ENCODE data around the gene SCAMP2.
A peak's percentile ranks its signal among the peaks of the same experiment; 100 is the strongest.
"Not testable (repeated sequence)": the region's sequence is repeated elsewhere in the genome, so short reads cannot be mapped to it uniquely, and the experiment has no call there.

SCAMP2 gene, protein sequence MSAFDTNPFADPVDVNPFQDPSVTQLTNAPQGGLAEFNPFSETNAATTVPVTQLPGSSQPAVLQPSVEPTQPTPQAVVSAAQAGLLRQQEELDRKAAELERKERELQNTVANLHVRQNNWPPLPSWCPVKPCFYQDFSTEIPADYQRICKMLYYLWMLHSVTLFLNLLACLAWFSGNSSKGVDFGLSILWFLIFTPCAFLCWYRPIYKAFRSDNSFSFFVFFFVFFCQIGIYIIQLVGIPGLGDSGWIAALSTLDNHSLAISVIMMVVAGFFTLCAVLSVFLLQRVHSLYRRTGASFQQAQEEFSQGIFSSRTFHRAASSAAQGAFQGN

GRCh38 chr15:74873036-74873755 is at the start of gene SCAMP2:
SCAMP2 (minus strand) TSS chr15:74873365; CDS start chr15:74873255, 110 bp downstream.
- DNase-seq (ENCODE audit: extremely low read depth in 1 of 2, low read depth in 1 of 2), result peak; percentile 79 to 91

DNA sequence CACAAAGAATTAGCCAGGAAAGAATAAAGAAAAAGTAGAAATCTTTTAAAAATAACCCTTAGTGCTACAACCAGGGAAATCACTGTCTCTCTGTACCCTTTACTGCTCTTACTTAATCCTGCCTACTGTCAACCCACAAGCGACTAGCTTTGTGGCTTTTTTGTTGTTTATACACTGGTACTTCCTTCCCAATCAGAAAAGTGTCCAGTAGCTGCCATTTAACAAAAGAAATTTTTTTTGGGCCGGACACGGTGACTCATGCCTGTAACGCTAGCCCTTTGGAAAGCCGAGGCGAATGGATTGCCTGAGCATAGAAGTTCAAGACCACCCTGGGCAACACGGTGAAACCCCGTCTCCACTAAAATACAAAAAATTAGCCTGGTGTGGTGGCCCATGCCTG is 47.3 kb upstream of the SCAMP2 start:
- DNase-seq (ENCODE audit: extremely low read depth in 1 of 2, low read depth in 1 of 2), result no peak

DNA sequence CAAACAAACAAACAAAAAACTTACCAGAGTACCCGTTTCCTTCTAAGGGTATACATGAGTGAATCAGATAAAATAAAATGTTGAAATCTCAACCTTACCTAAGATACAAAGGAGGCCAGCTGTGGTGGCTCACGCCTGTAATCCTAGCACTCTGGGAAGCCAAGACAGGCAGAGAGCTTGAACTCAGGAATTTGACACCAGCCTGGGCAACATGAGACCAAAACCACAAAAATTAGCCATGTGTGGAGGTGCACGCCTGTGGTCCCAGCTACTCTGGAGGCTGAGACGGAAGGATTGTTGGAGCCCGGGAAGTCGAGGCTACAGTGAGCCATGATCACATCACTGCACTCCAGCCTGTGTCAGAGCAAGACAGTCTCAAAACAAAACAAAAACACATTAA is 44.5 kb upstream of the SCAMP2 start:
- DNase-seq (ENCODE audit: extremely low read depth in 1 of 2, low read depth in 1 of 2), result no peak

- not testable (repeated sequence) for DNase-seq (ENCODE audit: extremely low read depth in 1 of 2, low read depth in 1 of 2)
Measured at GRCh38 chr15:74913799-74914198, 40.6 kb upstream of the SCAMP2 start.

DNA sequence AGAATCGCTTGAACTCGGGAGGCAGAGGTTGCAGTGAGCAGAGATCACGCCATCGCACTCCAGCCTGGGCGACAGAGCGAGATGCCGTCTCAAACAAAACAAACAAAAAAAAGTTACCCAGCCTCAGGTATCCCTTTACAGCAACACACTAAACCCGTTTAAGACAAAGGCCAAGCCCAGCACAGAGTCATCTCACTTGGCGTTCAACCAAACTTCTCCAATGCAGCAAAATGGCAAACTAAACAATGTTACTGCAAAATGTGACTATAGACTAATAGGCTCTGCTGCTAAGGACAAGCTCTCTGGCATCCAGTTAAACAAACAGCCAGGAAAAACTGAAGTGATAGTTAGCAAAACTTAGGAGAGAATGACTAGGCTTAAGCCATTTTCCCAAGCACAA is 39.9 kb upstream of the SCAMP2 start:
- no peak for DNase-seq (ENCODE audit: extremely low read depth in 1 of 2, low read depth in 1 of 2)

DNA sequence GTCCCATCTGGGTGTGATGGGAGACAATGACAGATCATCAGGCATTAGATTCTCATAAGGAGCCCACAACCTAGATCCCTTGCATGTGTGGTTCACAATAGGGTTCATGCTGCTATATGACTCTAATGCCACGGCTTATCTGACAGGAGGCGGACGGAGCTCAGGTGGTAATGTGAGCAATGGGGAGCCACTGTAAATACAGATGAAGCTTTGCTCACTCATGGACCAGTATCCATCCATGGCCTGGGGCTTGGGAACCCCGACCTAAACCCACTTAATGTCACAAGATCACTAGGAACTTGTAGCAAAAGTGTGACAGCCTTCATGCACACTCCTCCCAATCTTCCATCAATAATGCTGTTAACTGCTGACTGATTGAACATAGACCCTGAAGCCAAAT is 35.5 kb upstream of the SCAMP2 start:
- no peak for DNase-seq (ENCODE audit: extremely low read depth in 1 of 2, low read depth in 1 of 2)

- DNase-seq (ENCODE audit: extremely low read depth in 1 of 2, low read depth in 1 of 2), result no peak
Measured at GRCh38 chr15:74907163-74907870, 34.2 kb upstream of the SCAMP2 start.

- DNase-seq (ENCODE audit: extremely low read depth in 1 of 2, low read depth in 1 of 2), result peak; percentile 68 to 80
Measured at GRCh38 chr15:74906450-74907162, 33.4 kb upstream of the SCAMP2 start, which contains the start of gene FAM219B. FAM219B (minus strand) TSS chr15:74906851; CDS start chr15:74906800, 51 bp downstream.

DNA sequence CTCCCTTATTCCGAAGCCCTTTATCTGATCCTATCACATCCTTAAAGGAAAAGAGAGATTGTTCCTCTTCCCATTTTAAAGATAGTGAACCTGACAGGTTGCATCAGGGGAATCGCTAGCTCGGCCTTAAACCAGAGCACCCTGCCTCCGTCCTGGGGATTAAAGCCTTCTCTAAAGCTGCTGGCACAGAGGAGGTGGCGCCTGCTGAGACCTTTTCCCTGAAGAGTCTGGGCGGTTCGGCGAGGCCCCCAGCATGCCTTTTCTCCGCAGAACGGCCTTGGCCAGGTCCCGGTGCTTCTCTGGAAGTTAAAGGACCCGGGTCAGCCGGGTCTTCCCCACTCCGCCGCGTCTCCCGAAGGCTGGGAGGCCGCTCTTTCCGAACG is 32.9 kb upstream of the SCAMP2 start:
- DNase-seq (ENCODE audit: extremely low read depth in 1 of 2, low read depth in 1 of 2), result no peak

DNA sequence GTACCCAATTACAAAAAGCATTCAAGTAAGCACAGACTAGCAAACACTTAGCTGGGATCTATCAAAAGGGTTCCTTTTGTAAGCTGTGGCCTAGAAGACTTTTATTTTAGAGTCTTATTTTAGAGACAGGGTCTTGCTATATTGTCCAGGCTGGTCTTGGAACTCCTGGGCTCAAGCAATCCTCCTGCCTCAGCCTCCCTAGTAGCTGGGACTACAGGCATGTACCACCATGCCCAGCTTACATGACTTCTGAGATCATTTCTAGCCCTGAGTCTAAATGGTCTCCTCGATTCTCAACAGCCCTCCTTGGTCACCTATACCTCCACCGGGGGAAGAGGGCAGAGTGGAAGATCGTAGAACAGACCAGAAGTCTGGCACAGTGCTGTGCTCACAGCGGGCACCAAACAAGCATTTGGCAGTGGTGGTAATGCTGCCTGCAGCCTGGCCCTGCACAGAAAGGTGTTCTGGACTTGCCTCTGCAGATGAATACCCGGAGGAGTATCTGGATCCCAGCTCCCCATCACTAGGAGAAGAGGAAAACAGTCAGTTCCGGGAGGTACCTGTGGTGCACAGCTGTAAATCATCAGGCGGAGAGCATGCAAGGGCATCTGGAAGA is 31.1 kb upstream of the SCAMP2 start:
- DNase-seq (ENCODE audit: extremely low read depth in 1 of 2, low read depth in 1 of 2), result no peak

DNA sequence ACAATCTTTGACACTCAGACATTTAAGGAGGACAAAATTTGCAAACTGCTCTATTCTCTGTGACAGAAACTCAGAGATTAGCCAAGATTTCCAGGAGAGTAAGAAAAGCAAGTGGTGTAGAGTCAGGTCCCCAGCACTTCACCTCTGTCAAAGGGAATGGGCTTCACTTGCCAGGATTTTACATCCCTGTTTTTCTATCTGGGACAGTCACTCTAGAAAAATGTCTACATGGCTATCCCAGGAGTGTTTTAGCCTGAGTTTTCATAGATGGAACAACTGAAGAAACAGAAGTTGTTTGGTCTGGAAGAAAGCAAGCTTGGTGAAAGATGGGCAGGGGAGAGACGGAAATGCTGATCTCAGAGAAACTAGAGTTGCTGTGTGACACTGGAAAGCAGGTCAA is 30.5 kb upstream of the SCAMP2 start:
- no peak for DNase-seq (ENCODE audit: extremely low read depth in 1 of 2, low read depth in 1 of 2)

DNA sequence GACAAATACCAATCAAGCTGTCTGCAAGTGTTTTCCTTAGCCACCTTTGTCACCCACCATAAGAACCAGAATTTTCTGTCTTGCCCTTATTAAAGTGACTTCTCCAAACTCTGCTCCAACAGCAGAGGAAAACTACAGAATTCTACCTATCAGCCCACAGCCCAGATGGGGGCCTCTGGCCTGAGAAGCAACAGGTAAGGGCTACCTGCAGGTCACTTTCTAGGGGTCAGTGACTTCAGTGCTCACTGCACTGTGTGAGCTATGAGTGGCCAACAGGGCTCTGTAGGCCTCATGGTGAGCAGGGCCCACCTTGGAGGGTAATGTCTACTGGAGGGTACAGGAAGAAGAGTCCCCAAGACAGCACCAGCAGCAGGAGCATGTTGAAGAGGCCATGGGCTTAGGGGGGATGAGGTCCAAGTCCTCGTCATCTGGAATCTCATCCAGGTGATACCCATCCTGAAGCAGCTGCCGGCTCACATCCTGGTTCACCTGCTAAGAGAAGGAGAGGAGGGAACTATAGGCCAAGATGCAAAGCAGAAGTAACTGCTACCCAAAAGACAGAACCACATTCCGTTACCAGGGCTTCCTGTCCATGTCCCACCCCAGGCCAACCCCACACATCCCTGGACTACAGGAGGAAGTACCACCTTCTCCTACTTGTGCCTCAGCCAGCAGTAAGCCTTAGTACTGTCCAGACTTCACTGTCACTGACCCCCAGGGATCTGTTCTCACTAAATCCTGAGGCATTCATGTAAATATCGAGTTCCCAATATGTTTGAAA is 29.3 kb upstream of the SCAMP2 start:
- no peak for DNase-seq (ENCODE audit: extremely low read depth in 1 of 2, low read depth in 1 of 2)

DNA sequence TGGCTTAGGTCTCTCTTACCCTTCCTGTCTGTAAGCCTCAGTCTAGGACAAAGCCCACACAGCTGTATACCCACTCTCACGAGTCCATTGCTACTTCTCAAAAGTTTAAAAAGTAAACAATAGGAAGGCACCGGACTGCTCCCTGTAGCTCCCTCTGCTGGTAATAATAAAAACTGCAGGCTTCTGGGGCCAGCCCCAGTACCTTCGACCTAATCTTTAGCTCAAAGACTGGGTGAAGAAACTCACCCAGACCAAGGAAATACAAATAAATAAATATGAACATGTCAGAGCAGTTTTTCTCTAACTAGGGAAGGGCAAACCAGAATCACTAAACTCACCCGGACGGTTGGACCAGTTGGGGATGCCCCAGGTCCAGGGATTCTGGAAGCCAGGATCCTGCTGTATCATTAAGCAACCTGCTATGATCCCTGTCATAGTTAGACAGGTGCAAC is 28.5 kb upstream of the SCAMP2 start:
- peak in 1 of 2 donors; percentile 20 for DNase-seq (ENCODE audit: extremely low read depth in 1 of 2, low read depth in 1 of 2)

- DNase-seq (ENCODE audit: extremely low read depth in 1 of 2, low read depth in 1 of 2), result no peak
Measured at GRCh38 chr15:74897300-74897701, 24.1 kb upstream of the SCAMP2 start.

DNA sequence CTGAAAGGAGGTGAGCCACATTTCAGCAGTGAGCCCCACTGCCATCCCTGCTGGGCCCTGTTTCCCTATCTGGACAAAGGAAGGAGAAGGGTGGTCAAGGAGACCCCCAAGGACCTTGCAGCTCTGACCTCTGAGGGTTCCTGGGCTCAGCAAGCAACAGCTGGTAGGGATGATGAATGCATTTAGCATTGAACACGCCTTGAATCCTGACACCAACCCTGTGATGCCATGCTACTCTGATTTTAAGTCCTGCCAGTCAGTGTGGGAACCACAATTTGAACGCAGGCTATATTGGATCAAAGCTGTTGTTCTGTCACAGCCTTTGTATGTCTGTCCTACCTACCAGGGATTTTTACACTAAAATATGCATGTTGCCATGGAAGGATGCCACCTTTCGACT is 23.2 kb upstream of the SCAMP2 start:
- no peak for DNase-seq (ENCODE audit: extremely low read depth in 1 of 2, low read depth in 1 of 2)

- no peak for DNase-seq (ENCODE audit: extremely low read depth in 1 of 2, low read depth in 1 of 2)
Measured at GRCh38 chr15:74895830-74896229, 22.7 kb upstream of the SCAMP2 start.

- not testable (repeated sequence) for DNase-seq (ENCODE audit: extremely low read depth in 1 of 2, low read depth in 1 of 2)
Measured at GRCh38 chr15:74894383-74894782, 21.2 kb upstream of the SCAMP2 start.

GRCh38 chr15:74893627-74894026 is 20.5 kb upstream of the SCAMP2 start:
- no peak for DNase-seq (ENCODE audit: extremely low read depth in 1 of 2, low read depth in 1 of 2)

- no peak for DNase-seq (ENCODE audit: extremely low read depth in 1 of 2, low read depth in 1 of 2)
Measured at GRCh38 chr15:74892931-74893330, 19.8 kb upstream of the SCAMP2 start.

DNA sequence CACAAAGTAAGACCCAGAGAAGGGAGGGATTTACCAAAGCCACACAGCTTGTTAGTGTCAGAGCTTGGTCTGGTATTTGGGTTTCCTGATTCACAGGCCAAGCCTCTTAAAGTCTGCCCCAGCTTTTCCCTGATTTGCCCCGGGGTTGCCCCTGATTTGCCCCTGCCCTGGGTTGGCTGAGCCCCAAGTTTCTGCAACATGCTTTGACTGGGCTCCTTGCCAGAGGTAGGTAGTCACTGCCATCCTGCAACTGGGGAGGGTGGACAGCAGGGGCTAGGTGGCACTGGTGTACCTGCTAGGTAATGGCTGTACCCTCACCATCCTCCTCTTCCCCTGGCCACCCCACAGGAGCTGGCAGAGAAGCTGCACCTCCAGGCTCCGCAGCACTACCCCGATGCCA is 19.1 kb upstream of the SCAMP2 start:
- no peak for DNase-seq (ENCODE audit: extremely low read depth in 1 of 2, low read depth in 1 of 2)
